ENCODE results near the gene SMIM12.

SMIM12 gene

GRCh38 chr1:34867415-34867814 is 7.9 kb upstream of the SMIM12 start:
- Histone ChIP-seq H3K9me3 (ENCODE audit: control insufficient read depth, low read length) (no peaks in the 10 kb centered on the region), H3K79me2 (no peaks in the 10 kb centered on the region), H3K36me3 (ENCODE audit: control insufficient read depth, insufficient read depth, low read length) (no peaks in the 10 kb centered on the region), H2AFZ (no peak overlapping the region), H3K27me3 (ENCODE audit: control insufficient read depth, insufficient read depth, low read length) (no peaks in the 10 kb centered on the region), H3K4me2 (ENCODE audit: low read length) (no peak overlapping the region), H3K9ac (no peak overlapping the region), H3K4me3 (ENCODE audit: low read depth, low read length) (no peak overlapping the region), H3K4me1 (no peaks in the 10 kb centered on the region), H3K27ac (no peak overlapping the region)
- no peak for TF ChIP-seq CTCF (IDR thresholded peaks at IDR 0.05)

GRCh38 chr1:34866762-34867109 is 7.2 kb upstream of the SMIM12 start:
- H3K4me1 ChIP-seq, result no peaks in the 10 kb centered on the region
- H3K79me2 ChIP-seq, result no peaks in the 10 kb centered on the region
- H3K36me3 ChIP-seq (ENCODE audit: control insufficient read depth, insufficient read depth, low read length), result no peaks in the 10 kb centered on the region
- no peaks in the 10 kb centered on the region for H3K27me3 ChIP-seq (ENCODE audit: control insufficient read depth, insufficient read depth, low read length)
- H3K4me3 ChIP-seq (ENCODE audit: low read depth, low read length), result peak overlapping the region; percentile 65
- TF ChIP-seq CTCF (IDR thresholded peaks at IDR 0.05), result no peak
- H3K4me2 ChIP-seq (ENCODE audit: low read length), result peak overlapping the region; percentile 80
- H3K27ac ChIP-seq, result no peak overlapping the region
- H3K9ac ChIP-seq, result no peak overlapping the region
- H3K9me3 ChIP-seq (ENCODE audit: control insufficient read depth, low read length), result no peaks in the 10 kb centered on the region
- H2AFZ ChIP-seq, result peak overlapping the region; percentile 97

GRCh38 chr1:34865981-34866761 is 6.6 kb upstream of the SMIM12 start:
- H2AFZ ChIP-seq, result peak overlapping the region; percentile 97
- peak overlapping the region; percentile 80 for H3K4me2 ChIP-seq (ENCODE audit: low read length)
- H3K9ac ChIP-seq, result no peak overlapping the region
- H3K9me3 ChIP-seq (ENCODE audit: control insufficient read depth, low read length), result no peaks in the 10 kb centered on the region
- no peaks in the 10 kb centered on the region for H3K4me1 ChIP-seq
- peak overlapping the region; percentile 65 for H3K4me3 ChIP-seq (ENCODE audit: low read depth, low read length)
- H3K27ac ChIP-seq, result peak overlapping the region; percentile 78
- H3K79me2 ChIP-seq, result no peaks in the 10 kb centered on the region
- no peaks in the 10 kb centered on the region for H3K27me3 ChIP-seq (ENCODE audit: control insufficient read depth, insufficient read depth, low read length)
- no peaks in the 10 kb centered on the region for H3K36me3 ChIP-seq (ENCODE audit: control insufficient read depth, insufficient read depth, low read length)
- peak; percentile 88 for TF ChIP-seq CTCF (IDR thresholded peaks at IDR 0.05)

- H3K9ac ChIP-seq, result no peak overlapping the region
Measured at GRCh38 chr1:34865573-34865972, 6.0 kb upstream of the SMIM12 start.

More at GRCh38 chr1:34865573-34865972, 6.0 kb upstream of the SMIM12 start:
- no peaks in the 10 kb centered on the region for H3K79me2 ChIP-seq
- TF ChIP-seq CTCF (IDR thresholded peaks at IDR 0.05), result no peak
- no peaks in the 10 kb centered on the region for H3K9me3 ChIP-seq (ENCODE audit: control insufficient read depth, low read length)
- peak overlapping the region; percentile 80 for H3K4me2 ChIP-seq (ENCODE audit: low read length)
- no peaks in the 10 kb centered on the region for H3K27me3 ChIP-seq (ENCODE audit: control insufficient read depth, insufficient read depth, low read length)
- H3K4me1 ChIP-seq, result no peaks in the 10 kb centered on the region
- H2AFZ ChIP-seq, result peak overlapping the region; percentile 97
- H3K27ac ChIP-seq, result peak overlapping the region; percentile 78
- no peaks in the 10 kb centered on the region for H3K36me3 ChIP-seq (ENCODE audit: control insufficient read depth, insufficient read depth, low read length)
- H3K4me3 ChIP-seq (ENCODE audit: low read depth, low read length), result peak overlapping the region; percentile 65

Data from parathyroid adenoma (tissue), 2 donors.